ENCODE results near the gene UBR4. TPM values are rescaled to one million over a fixed set of nuclear protein-coding genes. Genes with fewer than 3 reads are reported as not detected.

Gene UBR4
- total and polyA plus RNA-seq, 2 of the 8 experiments (the other 6 are each of a cell fraction or from before 2014, with no cell fraction given), result 139 to 152 TPM

- H3K4me3 ChIP-seq (ENCODE audit: extremely low read depth in 1 of 4, insufficient read depth in 2 of 4, low read depth in 3 of 4, low read length in 4 of 4), result no peak overlapping the region
- no peaks in the 10 kb centered on the region for H3K4me1 ChIP-seq (replicated peaks in 1 of 4; ENCODE audit: control insufficient read depth in 3 of 4, insufficient read depth in 4 of 4, low read length in 3 of 4)
- no peak overlapping the region for H2BK5ac ChIP-seq (ENCODE audit: low read depth, low read length)
- H2AFZ ChIP-seq (ENCODE audit: low read length), result no peak overlapping the region
- DNase-seq (ENCODE audit: low read depth in 1 of 2, low spot score in 2 of 2) (no peak), FAIRE-seq (no peak)
- H3K4me2 ChIP-seq (ENCODE audit: insufficient read depth in 1 of 2, low read depth in 2 of 2, low read length in 2 of 2), result no peak overlapping the region
- no peak overlapping the region for H3K18ac ChIP-seq (ENCODE audit: extremely low read depth, low read length)
- WGBS, 2 experiments (ENCODE audit: extremely low coverage in 1 of 2, insufficient coverage in 1 of 2, insufficient read length in 1 of 2, insufficient replicate concordance in 2 of 2, low coverage in 1 of 2, low lambda C conversion rate in 2 of 2, missing lambda C conversion rate in 1 of 2), result 76% methylated on average over 2 of the region's 2 CpGs; no CpG with 5 or more reads in 1 of the 2 experiments
- H2BK15ac ChIP-seq (ENCODE audit: low read length), result no peak overlapping the region
- H4K5ac ChIP-seq (ENCODE audit: insufficient read length, low read depth, low read length), result no peak overlapping the region
- H4K8ac ChIP-seq (ENCODE audit: extremely low read depth, insufficient read depth, low read length), result no peak overlapping the region
- TF ChIP-seq TAF1 (IDR thresholded peaks at IDR 0.05; ENCODE audit: low read depth, low read length), result no peak
- no peak for TF ChIP-seq RNF2 (IDR thresholded peaks at IDR 0.05; ENCODE audit: borderline replicate concordance, low read depth, low read length, missing control alignments, poor library complexity, severe bottlenecking)
- TF ChIP-seq NANOG (IDR thresholded peaks at IDR 0.05; ENCODE audit: insufficient read depth, low read depth, low read length, poor library complexity, severe bottlenecking), result no peak
- no peak for TF ChIP-seq CHD1 (IDR thresholded peaks at IDR 0.05; ENCODE audit: low read depth, low read length)
- TF ChIP-seq GTF2F1 (IDR thresholded peaks at IDR 0.05; ENCODE audit: borderline replicate concordance, low read depth, low read length), result no peak
- no peak for TF ChIP-seq SP2 (IDR thresholded peaks at IDR 0.05; ENCODE audit: low read length)
- no peak for TF ChIP-seq SAP30 (IDR thresholded peaks at IDR 0.05; ENCODE audit: insufficient read depth, insufficient replicate concordance, low read length)
- no peak for TF ChIP-seq BRCA1 (IDR thresholded peaks at IDR 0.05; ENCODE audit: low read depth, low read length)
- no peak for TF ChIP-seq JUND (IDR thresholded peaks at IDR 0.05; ENCODE audit: low read length)
- TF ChIP-seq TCF12 (IDR thresholded peaks at IDR 0.05; ENCODE audit: low read depth, low read length), result no peak
- no peak for TF ChIP-seq TEAD4 (IDR thresholded peaks at IDR 0.05; ENCODE audit: low read depth, low read length)
- no peak for TF ChIP-seq SUZ12 (IDR thresholded peaks at IDR 0.05; ENCODE audit: low read length)
- no peak overlapping the region for H3K23ac ChIP-seq (ENCODE audit: insufficient read length)
- H2BK20ac ChIP-seq (ENCODE audit: low read length), result no peak overlapping the region
- H3K27ac ChIP-seq (ENCODE audit: low read depth, low read length), result no peak overlapping the region
- H3K79me2 ChIP-seq (ENCODE audit: control insufficient read depth in 1 of 2, insufficient read depth in 2 of 2, low read length in 2 of 2), result no peaks in the 10 kb centered on the region
- H3K9me3 ChIP-seq (ENCODE audit: insufficient read depth in 2 of 2, low read depth in 1 of 2, low read length in 1 of 2), result no peaks in the 10 kb centered on the region; a peak in 1 of 4 replicates
- no peak overlapping the region for H3K56ac ChIP-seq (replicated peaks; ENCODE audit: insufficient read length, low read depth, low read length)
- H3K23me2 ChIP-seq (ENCODE audit: low read depth, low read length), result peaks cover 2% of the 10 kb centered on the region; the same call in 1 of the 2 replicates
- CTCF ChIA-PET (ENCODE audit: partially characterized antibody), result interaction anchor here (0.6 to 2.7 kb wide), 7 partner anchors 15 to 264 kb away, joined by 3 to 12 read pairs (median 3); no protein-coding TSS in a partner anchor
- H3K79me1 ChIP-seq (ENCODE audit: low read depth, low read length), result no peaks in the 10 kb centered on the region
- no peak overlapping the region for H4K91ac ChIP-seq (replicated peaks; ENCODE audit: insufficient read length, low read length)
- no peak overlapping the region for H2AK5ac ChIP-seq (ENCODE audit: low read depth, low read length)
- no peak overlapping the region for H3K4ac ChIP-seq (replicated peaks; ENCODE audit: insufficient read length, low read depth, low read length)
- H3K14ac ChIP-seq (ENCODE audit: insufficient read length), result no peak overlapping the region
- POLR2A ChIA-PET (ENCODE audit: partially characterized antibody), result interaction anchor here (1.1 to 1.3 kb wide), 2 partner anchors 8 to 24 kb away, joined by 4 read pairs; no protein-coding TSS in a partner anchor
- peaks cover 49 to 88% (median 72%) of the 10 kb centered on the region in 4 experiments for H3K36me3 ChIP-seq (ENCODE audit: control insufficient read depth in 2 of 4, insufficient read depth in 4 of 4, low read length in 3 of 4)
- H2BK120ac ChIP-seq (replicated peaks; ENCODE audit: low read depth, low read length), result no peak overlapping the region
- no peak overlapping the region for H2BK12ac ChIP-seq (ENCODE audit: low read depth, low read length)
- H3K27me3 ChIP-seq (replicated peaks in 1 of 4; ENCODE audit: control insufficient read depth in 3 of 4, extremely low read depth in 1 of 4, insufficient read depth in 3 of 4, low read length in 3 of 4), result no peaks in the 10 kb centered on the region
- H4K20me1 ChIP-seq (replicated peaks in 1 of 2; ENCODE audit: control insufficient read depth in 1 of 2, insufficient read depth in 2 of 2, low read length in 2 of 2), result peaks cover 0 to 8% of the 10 kb centered on the region in 2 experiments
- no peak overlapping the region for H3K9ac ChIP-seq (replicated peaks in 1 of 4; ENCODE audit: extremely low read depth in 1 of 4, low read depth in 3 of 4, low read length in 3 of 4)
Observed at GRCh38 chr1:19177811-19178210, 32.3 kb downstream of the UBR4 start.
